MCF 10A (cell line): ENCODE data around the gene HSDL1. TPM values are rescaled to one million over a fixed set of nuclear protein-coding genes. Genes with fewer than 3 reads are reported as not detected.

Experiments
- BruUV-seq: library from RNA; stranded (reverse); fragments of 400-500 nt; replicated peaks from 2 replicates; lab custom pipeline; 2021; lab: Mats Ljungman, UMichigan
- CTCF ChIA-PET: fragments of 300-600 bp; sonication (Branson Sonifier 250); formaldehyde crosslinking; extraction: SDS; loops from one replicate; lab custom pipeline; 2021; ENCODE audit warnings: antibody characterized with exemption, inconsistent platforms; lab: Yijun Ruan, JAX
- POLR2A ChIA-PET: fragments of 300-600, 350-650 bp; sonication (Branson Sonifier 250); formaldehyde crosslinking; extraction: SDS; loops from one replicate; lab custom pipeline; 2020; ENCODE audit warnings: antibody characterized with exemption, inconsistent platforms; lab: Yijun Ruan, JAX
- DNase-seq: peaks from one replicate; pipeline ENCODE4 v3.0.0-alpha.2; 2018; ENCODE audit not compliant: unreplicated experiment
- H3K27ac Mint-ChIP-seq: one replicate; pipeline ENCODE4 v1.8.0; 2022; ENCODE audit warnings: mild to moderate bottlenecking, low read depth, mixed read lengths; ENCODE audit not compliant: unreplicated experiment
- H3K27me3 Mint-ChIP-seq: one replicate; pipeline ENCODE4 v1.8.0; 2022; ENCODE audit warnings: mixed read lengths; ENCODE audit not compliant: insufficient read depth, unreplicated experiment
- H3K36me3 Mint-ChIP-seq: one replicate; pipeline ENCODE4 v1.8.0; 2022; ENCODE audit warnings: mild to moderate bottlenecking, moderate library complexity, mixed read lengths; ENCODE audit not compliant: insufficient read depth, unreplicated experiment
- H3K4me1 Mint-ChIP-seq: one replicate; pipeline ENCODE4 v1.8.0; 2022; ENCODE audit warnings: mixed read lengths; ENCODE audit not compliant: insufficient read depth, unreplicated experiment
- H3K4me3 Mint-ChIP-seq: one replicate; pipeline ENCODE4 v1.8.0; 2022; ENCODE audit warnings: mild to moderate bottlenecking, moderate library complexity, mixed read lengths; ENCODE audit not compliant: unreplicated experiment
- H3K9me3 Mint-ChIP-seq: one replicate; pipeline ENCODE4 v1.8.0; 2022; ENCODE audit warnings: mixed read lengths; ENCODE audit not compliant: unreplicated experiment
- CTCF ChIP-seq: fragments of 200-600 bp; IDR thresholded peaks from one replicate; pipeline ENCODE4 v1.8.0; 2022; ENCODE audit warnings: antibody characterized with exemption, mild to moderate bottlenecking; ENCODE audit not compliant: unreplicated experiment
- intact Hi-C: fragments of 100-400 bp; cut with micrococcal nuclease; formaldehyde crosslinking; loops from 2 replicates; pipeline ENCODE4 v1.14.1; 2022
- total RNA-seq: library from RNA; stranded (reverse); gene quantifications from 2 replicates; pipeline ENCODE4 v1.2.3, GENCODE V29; 2022

Gene HSDL1
- total RNA-seq, 1 experiment from 2014 or later = 13.3 TPM

- BruUV-seq = no TSS peak
- DNase-seq = no peak
- H3K9me3 Mint-ChIP-seq = no peaks in the 10 kb centered on the region
- H3K4me3 Mint-ChIP-seq = no peak overlapping the region
- no peak for TF ChIP-seq CTCF
- no peak overlapping the region for H3K27ac Mint-ChIP-seq
- ChIA-PET CTCF (interaction anchor here (0.7 to 1.6 kb wide), 4 partner anchors 14 to 96 kb away, joined by 3 to 6 read pairs (median 3); no protein-coding TSS in a partner anchor), POLR2A (interaction anchor here (0.6 to 1.3 kb wide), 3 partner anchors 24 to 50 kb away, joined by 3 to 5 read pairs (median 3); partner anchors contain the start of gene MBTPS1)
- peaks cover 9% of the 10 kb centered on the region for H3K36me3 Mint-ChIP-seq
- H3K4me1 Mint-ChIP-seq = no peaks in the 10 kb centered on the region
- intact Hi-C loops = no loop called here
- peaks cover 14% of the 10 kb centered on the region for H3K27me3 Mint-ChIP-seq
Measured at GRCh38 chr16:84155771-84156170, 10.8 kb upstream of the HSDL1 start.

- intact Hi-C loops = no loop called here
- TF ChIP-seq CTCF = no peak
- POLR2A ChIA-PET = interaction anchor here (0.6 to 1.9 kb wide), 2 partner anchors 25 to 38 kb away, joined by 3 to 11 read pairs; partner anchors contain the start of gene MBTPS1
- CTCF ChIA-PET = interaction anchor here (0.7 to 1.6 kb wide), 4 partner anchors 20 to 96 kb away, joined by 3 to 6 read pairs (median 4); no protein-coding TSS in a partner anchor
- DNase-seq = no peak
- Mint-ChIP-seq H3K36me3 (peaks cover 9% of the 10 kb centered on the region), H3K27me3 (peaks cover 14% of the 10 kb centered on the region), H3K27ac (no peak overlapping the region), H3K4me1 (no peaks in the 10 kb centered on the region), H3K4me3 (no peak overlapping the region), H3K9me3 (no peaks in the 10 kb centered on the region)
- no TSS peak for BruUV-seq
Measured at GRCh38 chr16:84155226-84155625, 10.2 kb upstream of the HSDL1 start.

- intact Hi-C loops = no loop called here
- no peaks in the 10 kb centered on the region for H3K9me3 Mint-ChIP-seq
- peaks cover 9% of the 10 kb centered on the region for H3K36me3 Mint-ChIP-seq
- no peak overlapping the region for H3K4me3 Mint-ChIP-seq
- peaks cover 5% of the 10 kb centered on the region for H3K27me3 Mint-ChIP-seq
- no peak for DNase-seq
- no peak overlapping the region for H3K27ac Mint-ChIP-seq
- H3K4me1 Mint-ChIP-seq = no peaks in the 10 kb centered on the region
- no TSS peak for BruUV-seq
- POLR2A ChIA-PET = interaction anchor here (1.9 kb wide), 1 partner anchor 37 kb away, joined by 11 read pairs; the partner anchor contains the start of gene MBTPS1
- CTCF ChIA-PET = interaction anchor here (0.7 to 1.9 kb wide), 3 partner anchors 21 to 88 kb away, joined by 3 to 4 read pairs (median 4); no protein-coding TSS in a partner anchor
- TF ChIP-seq CTCF = no peak
Measured at GRCh38 chr16:84153660-84154214, 8.8 kb upstream of the HSDL1 start.

- Mint-ChIP-seq H3K36me3 (peaks cover 3% of the 10 kb centered on the region), H3K27ac (no peak overlapping the region), H3K4me1 (no peaks in the 10 kb centered on the region), H3K27me3 (no peaks in the 10 kb centered on the region), H3K9me3 (no peaks in the 10 kb centered on the region), H3K4me3 (no peak overlapping the region)
- ChIA-PET CTCF (interaction anchor here (0.5 kb wide), 1 partner anchor 10 kb away, joined by 3 read pairs; no protein-coding TSS in a partner anchor), POLR2A (interaction anchor here (1.4 to 2.4 kb wide), 2 partner anchors 34 to 36 kb away, joined by 4 to 10 read pairs; partner anchors contain the start of gene MBTPS1)
- intact Hi-C loops = no loop called here
- TF ChIP-seq CTCF = no peak
- no TSS peak for BruUV-seq
- DNase-seq = no peak
Measured at GRCh38 chr16:84150926-84151325, 5.9 kb upstream of the HSDL1 start.
